Panc1 (cell line): ENCODE data around the gene LSS.

Source experiments
- CTCF ChIP-seq: fragments of 450-650 bp; IDR thresholded peaks from 2 replicates; pipeline ENCODE4 v1.5.1; 2017; ENCODE audit warnings: mild to moderate bottlenecking
- REST ChIP-seq, 2 experiments: IDR thresholded peaks; 2 replicates each; pipeline ENCODE4 v1.6.1; 2011 to 2012; ENCODE audit warnings: low read depth in 2 of 2, control low read depth in 1 of 2, low read length in 1 of 2, mild to moderate bottlenecking in 1 of 2, moderate library complexity in 1 of 2; ENCODE audit not compliant: insufficient read depth in 1 of 2

GRCh38 chr21:46213620-46214286, 14.8 kb downstream of the LSS start:
- TF ChIP-seq REST (IDR thresholded peaks at IDR 0.05; ENCODE audit: insufficient read depth in 1 of 2, low read depth in 2 of 2, low read length in 1 of 2) (no peak), CTCF (no peak)
